Upper lobe of left lung (tissue), 6 donors: ENCODE data around the gene LGALS7B. TPM values are rescaled to one million over a fixed set of nuclear protein-coding genes. Genes with fewer than 3 reads are reported as not detected.
A peak's percentile ranks its signal among the peaks of the same experiment; 100 is the strongest.

Experiments
- ATAC-seq, 2 donors: fragments of 200-7000 bp; cut with Tn5 transposase; one replicate each; pipeline ENCODE4 v1.9.1; 2022; ENCODE audit warnings: mild to moderate bottlenecking in 2 of 2, moderate library complexity in 2 of 2; ENCODE audit not compliant: low FRiP score in 2 of 2
- DNase-seq, 2 donors: peaks; one replicate each; pipeline ENCODE4 v3.0.0-alpha.2; 2019 to 2020
- H3K27ac ChIP-seq, 4 donors: fragments of 200-600 bp; sonication (generic); one replicate each; pipeline ENCODE4 v1.5.1; 2016 to 2019
- H3K27me3 ChIP-seq, 4 donors: fragments of 200-600 bp; sonication (generic); one replicate each; pipeline ENCODE4 v1.5.1; 2017 to 2019
- H3K36me3 ChIP-seq, 4 donors: fragments of 200-600 bp; sonication (generic); one replicate each; pipeline ENCODE4 v1.5.1; 2016 to 2019
- H3K4me1 ChIP-seq, 4 donors: fragments of 200-600 bp; sonication (generic); one replicate each; pipeline ENCODE4 v1.5.1; 2018 to 2019
- H3K4me3 ChIP-seq, 4 donors: fragments of 200-600 bp; sonication (generic); one replicate each; pipeline ENCODE4 v1.5.1; 2017 to 2019; ENCODE audit warnings: mild to moderate bottlenecking in 2 of 4, moderate library complexity in 1 of 4
- H3K9me3 ChIP-seq, 4 donors: fragments of 200-600 bp; sonication (generic); one replicate each; pipeline ENCODE4 v1.5.1; 2018 to 2019
- EP300 ChIP-seq, 4 donors: sonication (generic); formaldehyde crosslinking; IDR thresholded peaks; one replicate each; pipeline ENCODE4 v1.5.1; 2017; ENCODE audit warnings: antibody characterized with exemption in 4 of 4, control low read depth in 2 of 4
- POLR2A ChIP-seq, 4 donors: fragments of 450-650 bp; IDR thresholded peaks; one replicate each; pipeline ENCODE4 v1.5.1; 2016 to 2017; ENCODE audit warnings: antibody characterized with exemption in 4 of 4, mild to moderate bottlenecking in 2 of 4
- POLR2AphosphoS5 ChIP-seq, 2 donors: sonication (generic); formaldehyde crosslinking; IDR thresholded peaks; one replicate each; pipeline ENCODE4 v1.5.1; 2017; ENCODE audit warnings: antibody characterized with exemption in 2 of 2
- WGBS, 2 donors: methylation state at CpG; one replicate each; pipeline ENCODE4 v1.1.5; 2017 to 2018; 5-methylcytosine and 5-hydroxymethylcytosine counted together
- small RNA-seq, 4 donors: library from RNA; depleted of rRNA; stranded (forward); fragments of <200 nt; gene quantifications; one replicate each; pipeline ENCODE3, GENCODE V24; 2016
- total RNA-seq, 6 donors: library from RNA; depleted of rRNA in 4 of 6; stranded (reverse); fragments of >200 nt in 4 of 6; gene quantifications; one replicate each; pipeline versions ENCODE4 v1.1.0 to v1.2.1, GENCODE V29; 2016 to 2021
- TF ChIP-seq, protein P1 (sequence below), 6 experiments: fragments of 450-650 bp in 4 of 6; fragments of 200-600 bp in 2 of 6; sonication (generic) in 2 of 6; IDR thresholded peaks; one replicate each; pipeline ENCODE4 v1.5.1; 2016 to 2019; ENCODE audit warnings: antibody characterized with exemption in 6 of 6
- donor health status: DM: no; HTN: no; CAD: no; lungs with moderate emphysema.
- donor health status: DM: no; HTN: yes; CAD: no; lungs with severe emphysema.

Gene LGALS7B
- total RNA-seq, 6 donors from 2014 or later, result 12.4 TPM; not detected in 5

DNA sequence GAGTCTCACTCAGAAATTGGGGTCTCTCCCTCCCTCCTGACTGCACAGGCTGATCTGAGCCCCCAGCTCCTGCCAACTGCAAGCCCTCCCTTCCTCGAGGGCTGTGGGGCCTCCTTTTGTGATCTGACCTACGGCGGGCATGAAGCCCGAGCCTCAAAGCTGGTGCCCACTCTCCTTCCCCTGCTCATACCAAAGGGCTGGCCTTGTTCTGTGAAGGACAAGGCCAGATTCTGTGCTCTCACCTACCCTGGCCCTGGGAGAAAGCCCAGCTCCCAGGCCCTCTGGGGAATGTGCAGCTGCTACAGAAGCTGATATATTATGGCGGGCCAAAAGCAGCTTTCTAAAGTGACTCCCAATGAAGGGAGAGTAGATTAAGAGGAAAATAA is 51.6 kb downstream of the LGALS7B start:
- no peak for DNase-seq
- ATAC-seq, result no peak
- TF ChIP-seq EP300 (IDR thresholded peaks at IDR 0.05) (no peak), POLR2A (IDR thresholded peaks at IDR 0.05) (no peak), POLR2AphosphoS5 (IDR thresholded peaks at IDR 0.05) (no peak)
- TF ChIP-seq, protein P1, sequence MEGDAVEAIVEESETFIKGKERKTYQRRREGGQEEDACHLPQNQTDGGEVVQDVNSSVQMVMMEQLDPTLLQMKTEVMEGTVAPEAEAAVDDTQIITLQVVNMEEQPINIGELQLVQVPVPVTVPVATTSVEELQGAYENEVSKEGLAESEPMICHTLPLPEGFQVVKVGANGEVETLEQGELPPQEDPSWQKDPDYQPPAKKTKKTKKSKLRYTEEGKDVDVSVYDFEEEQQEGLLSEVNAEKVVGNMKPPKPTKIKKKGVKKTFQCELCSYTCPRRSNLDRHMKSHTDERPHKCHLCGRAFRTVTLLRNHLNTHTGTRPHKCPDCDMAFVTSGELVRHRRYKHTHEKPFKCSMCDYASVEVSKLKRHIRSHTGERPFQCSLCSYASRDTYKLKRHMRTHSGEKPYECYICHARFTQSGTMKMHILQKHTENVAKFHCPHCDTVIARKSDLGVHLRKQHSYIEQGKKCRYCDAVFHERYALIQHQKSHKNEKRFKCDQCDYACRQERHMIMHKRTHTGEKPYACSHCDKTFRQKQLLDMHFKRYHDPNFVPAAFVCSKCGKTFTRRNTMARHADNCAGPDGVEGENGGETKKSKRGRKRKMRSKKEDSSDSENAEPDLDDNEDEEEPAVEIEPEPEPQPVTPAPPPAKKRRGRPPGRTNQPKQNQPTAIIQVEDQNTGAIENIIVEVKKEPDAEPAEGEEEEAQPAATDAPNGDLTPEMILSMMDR (IDR thresholded peaks at IDR 0.05), result no peak
- Histone ChIP-seq H3K27ac (peak overlapping the region in 3 of 4 donors; percentile 7 to 42 (median 21)), H3K27me3 (no peaks in the 10 kb centered on the region), H3K4me1 (peaks cover 9 to 45% (median 17%) of the 10 kb centered on the region in 4 donors), H3K4me3 (no peak overlapping the region), H3K9me3 (no peaks in the 10 kb centered on the region), H3K36me3 (peaks cover 93 to 100% (median 98%) of the 10 kb centered on the region in 4 donors)
- WGBS, 2 donors, result 75 to 100% methylated on average over 1 to 2 of the region's 5 CpGs

Small RNAs within 50 kb of the gene (small RNA-seq; reads per million reads assigned to genes)
- gene RNU6-140P, result 0 reads per million in 4 donors

Other genes with a start within 250 kb of the LGALS7B start
- 10 to 100 TPM in 3 of 6 donors, 1 to 10 TPM in 3; 6.2 to 28.3 (median 9.9) TPM for gene MAP4K1, start 171.2 kb upstream of the LGALS7B start, total RNA-seq
- gene EIF3K, start 170.0 kb upstream of the LGALS7B start, total RNA-seq, result 100 to 1,000 TPM; 142 to 404 (median 242) TPM
- 100 to 1,000 TPM; 162 to 636 (median 512) TPM for gene ACTN4, start 141.6 kb upstream of the LGALS7B start, total RNA-seq
- 10 to 100 TPM in 3 of 6 donors, 1 to 10 TPM in 3; 5.2 to 93.2 (median 11.1) TPM for gene CAPN12, start 44.7 kb upstream of the LGALS7B start, total RNA-seq
- gene LGALS7, start 15.7 kb upstream of the LGALS7B start, total RNA-seq, result not detected
- 10 to 100 TPM in 1 of 6 donors, 1 to 10 TPM in 5; 3.1 to 12.3 (median 5.0) TPM for gene LGALS4, start 23.7 kb downstream of the LGALS7B start, total RNA-seq
- 100 to 1,000 TPM; 104 to 225 (median 189) TPM for gene ECH1, start 42.6 kb downstream of the LGALS7B start, total RNA-seq
- 100 to 1,000 TPM; 156 to 274 (median 178) TPM for gene HNRNPL, start 60.8 kb downstream of the LGALS7B start, total RNA-seq
- 10 to 100 TPM in 5 of 6 donors, 1 to 10 TPM in 1; 8.7 to 23.1 (median 13.2) TPM for gene RINL, start 89.1 kb downstream of the LGALS7B start, total RNA-seq
- 10 to 100 TPM; 45.2 to 93.2 (median 59.1) TPM for gene SIRT2, start 110.4 kb downstream of the LGALS7B start, total RNA-seq
- gene NFKBIB, start 110.8 kb downstream of the LGALS7B start, total RNA-seq, result 10 to 100 TPM; 22.8 to 38.4 (median 31.6) TPM
- 1 to 10 TPM in 3 of 6 donors, under 1 TPM in 2, not detected in 1; 0.49 to 4.2 (median 1.3) TPM for gene CCER2, start 123.0 kb downstream of the LGALS7B start, total RNA-seq
- 10 to 100 TPM; 14.3 to 54.5 (median 23.0) TPM for gene SARS2, start 141.6 kb downstream of the LGALS7B start, total RNA-seq
- gene MRPS12, start 141.7 kb downstream of the LGALS7B start, total RNA-seq, result 10 to 100 TPM in 4 of 6 donors, 1 to 10 TPM in 2; 3.1 to 38.3 (median 26.0) TPM
- 10 to 100 TPM in 3 of 6 donors, 1 to 10 TPM in 3; 5.0 to 18.9 (median 10.4) TPM for gene FBXO17, start 186.5 kb downstream of the LGALS7B start, total RNA-seq
- 1 to 10 TPM; 1.0 to 9.3 (median 6.3) TPM for gene FBXO27, start 243.3 kb downstream of the LGALS7B start, total RNA-seq